Glutamatergic neuron (in vitro differentiated cells): ENCODE data around the gene MEDAG. TPM values are rescaled to one million over a fixed set of nuclear protein-coding genes. Genes with fewer than 3 reads are reported as not detected.
A peak's percentile ranks its signal among the peaks of the same experiment; 100 is the strongest.

Source experiments
- DNase-seq: peaks from one replicate; pipeline ENCODE4 v3.0.0; 2022
- H3K27ac Mint-ChIP-seq: one replicate; pipeline ENCODE4 v1.8.0; 2020; ENCODE audit warnings: mild to moderate bottlenecking, mixed read lengths, inconsistent platforms; ENCODE audit not compliant: unreplicated experiment
- H3K27me3 Mint-ChIP-seq: one replicate; pipeline ENCODE4 v1.8.0; 2020; ENCODE audit warnings: mild to moderate bottlenecking, moderate library complexity, mixed read lengths, inconsistent platforms; ENCODE audit not compliant: unreplicated experiment
- H3K36me3 Mint-ChIP-seq: one replicate; pipeline ENCODE4 v1.8.0; 2020; ENCODE audit warnings: mild to moderate bottlenecking, mixed read lengths, inconsistent platforms; ENCODE audit not compliant: unreplicated experiment
- H3K4me1 Mint-ChIP-seq: one replicate; pipeline ENCODE4 v1.8.0; 2020; ENCODE audit warnings: mild to moderate bottlenecking, low read depth, mixed read lengths, inconsistent platforms; ENCODE audit not compliant: unreplicated experiment
- H3K4me3 Mint-ChIP-seq: one replicate; pipeline ENCODE4 v1.8.0; 2020; ENCODE audit warnings: mild to moderate bottlenecking, mixed read lengths, inconsistent platforms; ENCODE audit not compliant: unreplicated experiment
- H3K9me3 Mint-ChIP-seq: one replicate; pipeline ENCODE4 v1.8.0; 2020; ENCODE audit warnings: mild to moderate bottlenecking, moderate library complexity, mixed read lengths, inconsistent platforms; ENCODE audit not compliant: unreplicated experiment
- CTCF ChIP-seq: fragments of 200-600 bp; sonication (generic); IDR thresholded peaks from one replicate; pipeline ENCODE4 v1.5.0; 2021; ENCODE audit not compliant: partially characterized antibody, unreplicated experiment
- total RNA-seq: library from RNA; stranded (reverse); fragmentation: NEBNext Ultra II Directional; extraction: Animal tissue kit (Norgen Biotek cat#: 25700); gene quantifications from one replicate; pipeline ENCODE4 v1.2.1, GENCODE V29; 2021; ENCODE audit not compliant: unreplicated experiment

Gene MEDAG
- total RNA-seq, 1 donor from 2014 or later = 0.51 TPM

GRCh38 chr13:30928978-30929377, 22.9 kb downstream of the MEDAG start:
- no peak for DNase-seq
- H3K4me3 Mint-ChIP-seq = no peak overlapping the region
- peaks cover 7% of the 10 kb centered on the region for H3K27me3 Mint-ChIP-seq
- peaks cover 15% of the 10 kb centered on the region for H3K4me1 Mint-ChIP-seq
- H3K36me3 Mint-ChIP-seq = no peaks in the 10 kb centered on the region
- peaks cover 7% of the 10 kb centered on the region for H3K9me3 Mint-ChIP-seq
- H3K27ac Mint-ChIP-seq = no peak overlapping the region
- no peak for TF ChIP-seq CTCF

- Mint-ChIP-seq H3K36me3 (peaks cover 4% of the 10 kb centered on the region), H3K4me3 (peak within 1 kb of the TSS; percentile 83), H3K27ac (peak within 1 kb of the TSS; percentile 71)
These were observed 26.6 kb downstream of the MEDAG start, which contains the start of gene TEX26 for GRCh38 chr13:30932481-30933353. TSS of gene TEX26 (plus strand) at chr13:30932656. CDS start at chr13:30932716, 60 bp downstream.

GRCh38 chr13:30933354-30933670, 27.2 kb downstream of the MEDAG start:
- Mint-ChIP-seq H3K9me3 (peaks cover 10% of the 10 kb centered on the region), H3K4me3 (peak overlapping the region; percentile 83)

More at GRCh38 chr13:30932481-30933353, 26.6 kb downstream of the MEDAG start, which contains the start of gene TEX26:
- Mint-ChIP-seq H3K9me3 (peaks cover 10% of the 10 kb centered on the region), H3K27me3 (peaks cover 7% of the 10 kb centered on the region), H3K4me1 (peaks cover 20% of the 10 kb centered on the region)
- TF ChIP-seq CTCF = peak; percentile 32
- peak; percentile 81 for DNase-seq

GRCh38 chr13:30934381-30934780, 28.3 kb downstream of the MEDAG start:
- no peak overlapping the region for H3K4me3 Mint-ChIP-seq
- H3K36me3 Mint-ChIP-seq = peaks cover 4% of the 10 kb centered on the region
- H3K27ac Mint-ChIP-seq = no peak overlapping the region
- peaks cover 7% of the 10 kb centered on the region for H3K27me3 Mint-ChIP-seq
- peak; percentile 18 for TF ChIP-seq CTCF
- H3K9me3 Mint-ChIP-seq = peaks cover 10% of the 10 kb centered on the region
- peaks cover 15% of the 10 kb centered on the region for H3K4me1 Mint-ChIP-seq
- DNase-seq = peak; percentile 20

More at GRCh38 chr13:30933354-30933670, 27.2 kb downstream of the MEDAG start:
- Mint-ChIP-seq H3K27ac (peak overlapping the region; percentile 71), H3K27me3 (peaks cover 7% of the 10 kb centered on the region), H3K4me1 (peaks cover 20% of the 10 kb centered on the region), H3K36me3 (peaks cover 4% of the 10 kb centered on the region)
- DNase-seq = no peak
- no peak for TF ChIP-seq CTCF

GRCh38 chr13:30934803-30935202, 28.7 kb downstream of the MEDAG start:
- H3K4me1 Mint-ChIP-seq = peaks cover 15% of the 10 kb centered on the region
- no peak overlapping the region for H3K4me3 Mint-ChIP-seq
- DNase-seq = no peak
- no peak for TF ChIP-seq CTCF
- H3K9me3 Mint-ChIP-seq = peaks cover 10% of the 10 kb centered on the region
- H3K36me3 Mint-ChIP-seq = peaks cover 4% of the 10 kb centered on the region
- H3K27ac Mint-ChIP-seq = no peak overlapping the region
- H3K27me3 Mint-ChIP-seq = peaks cover 6% of the 10 kb centered on the region
